NCI-H526 treated with DMSO at 0.1 percent for 48 hours (cell line): ENCODE measurements around the gene SCYL2.

ENCODE experiments used
- DNase-seq: peaks from one replicate; lab custom pipeline; 2025; lab: John Stamatoyannopoulos, UW

SCYL2 gene

GRCh38 chr12:100376161-100376560 lies 109.2 kb downstream of the SCYL2 start:
- DNase-seq: no peak

DNA sequence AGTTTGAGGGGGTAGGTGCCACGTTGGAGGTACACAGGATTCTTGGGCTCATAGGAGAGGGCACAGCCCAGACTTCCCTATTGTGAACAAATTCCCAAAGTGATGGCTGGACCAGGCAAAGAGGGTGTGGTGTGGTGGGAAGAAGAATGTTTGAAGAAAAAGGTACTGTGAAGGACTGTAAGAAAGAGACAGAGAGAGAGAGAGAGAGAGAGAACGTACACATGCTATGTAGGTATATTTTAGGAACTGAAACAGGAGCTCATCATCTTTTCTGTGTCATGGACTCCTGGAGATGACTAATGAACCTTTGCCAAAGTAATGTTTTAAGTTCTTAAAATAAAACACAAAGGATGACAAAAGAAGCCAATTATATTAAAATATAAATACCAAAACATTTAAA lies 114.4 kb downstream of the SCYL2 start:
- DNase-seq: no peak

- DNase-seq: no peak
Measured at GRCh38 chr12:100382338-100382737, 115.4 kb downstream of the SCYL2 start.

DNA sequence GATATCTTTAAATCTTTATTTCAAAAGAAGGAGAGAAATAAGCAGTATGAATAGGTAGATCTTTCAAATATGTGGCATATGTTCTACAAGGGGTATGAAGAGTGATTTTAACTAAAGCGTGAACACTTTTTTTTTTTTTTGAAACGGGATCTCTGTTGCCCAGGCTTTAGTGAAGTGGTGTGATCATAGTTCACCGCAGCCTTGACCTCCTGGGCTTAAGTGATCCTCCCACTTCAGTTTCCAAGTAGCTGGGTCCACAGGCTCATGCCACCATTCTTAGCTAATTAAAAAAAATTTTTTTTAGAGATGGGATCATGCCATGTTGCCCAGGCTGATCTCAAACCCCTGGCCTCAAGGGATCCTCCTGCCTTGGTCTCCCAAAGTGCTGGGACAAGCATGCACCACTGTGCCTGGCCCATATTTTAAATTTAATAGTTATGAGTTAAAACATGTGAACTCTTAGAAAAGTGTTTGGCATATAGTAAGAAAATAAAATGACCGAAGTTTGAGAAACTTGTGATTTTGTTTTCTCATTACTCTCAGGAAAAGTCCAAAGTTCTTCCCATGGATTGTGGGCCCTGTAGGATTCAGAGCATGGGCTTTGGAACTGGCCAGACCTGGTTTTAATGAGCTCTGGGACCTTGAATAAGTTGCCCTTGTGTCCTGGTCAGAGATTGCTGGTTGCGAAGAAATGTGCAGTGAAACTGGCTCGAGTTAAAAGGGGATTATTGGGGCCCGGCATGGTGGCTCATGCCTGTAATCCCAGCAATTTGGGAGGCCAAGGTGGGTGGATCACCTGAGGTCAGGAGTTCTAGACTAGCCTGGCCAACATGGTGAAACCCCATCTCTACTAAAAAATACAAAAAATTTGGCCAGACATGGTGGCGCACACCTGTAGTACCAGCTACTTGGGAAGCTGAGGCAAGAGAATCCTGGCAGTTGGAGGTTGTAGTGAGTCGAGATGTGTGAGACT lies 116.9 kb downstream of the SCYL2 start:
- no peak for DNase-seq

- DNase-seq: no peak
Measured at GRCh38 chr12:100384559-100384935, 117.6 kb downstream of the SCYL2 start.

DNA sequence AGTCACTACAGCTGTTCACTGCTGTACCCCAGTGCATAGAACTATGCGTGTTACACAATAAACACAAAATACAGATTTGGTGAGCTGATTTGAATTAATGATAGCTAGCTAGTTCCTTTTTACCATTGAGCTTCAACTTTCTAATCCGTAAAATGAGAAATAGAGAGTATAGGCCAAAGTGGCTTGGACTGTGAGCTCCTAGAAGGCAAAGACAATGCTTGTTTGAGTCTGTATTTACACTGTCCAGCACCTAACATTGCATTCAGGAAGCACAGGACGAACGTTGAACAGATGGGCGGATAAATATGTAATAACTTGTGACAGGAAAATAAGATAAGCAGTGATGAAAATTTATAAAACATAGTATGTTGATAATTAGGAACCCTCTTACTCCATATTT lies 121.4 kb downstream of the SCYL2 start:
- DNase-seq: no peak
